ENCODE measurements around the gene COL6A3. TPM values are rescaled to one million over a fixed set of nuclear protein-coding genes. Genes with fewer than 3 reads are reported as not detected.
A peak's percentile ranks its signal among the peaks of the same experiment; 100 is the strongest.
"Not testable (repeated sequence)": the region's sequence is repeated elsewhere in the genome, so short reads cannot be mapped to it uniquely, and the experiment has no call there.

The COL6A3 gene
- total RNA-seq, 1 donor from 2014 or later, result 89.5 TPM

DNA sequence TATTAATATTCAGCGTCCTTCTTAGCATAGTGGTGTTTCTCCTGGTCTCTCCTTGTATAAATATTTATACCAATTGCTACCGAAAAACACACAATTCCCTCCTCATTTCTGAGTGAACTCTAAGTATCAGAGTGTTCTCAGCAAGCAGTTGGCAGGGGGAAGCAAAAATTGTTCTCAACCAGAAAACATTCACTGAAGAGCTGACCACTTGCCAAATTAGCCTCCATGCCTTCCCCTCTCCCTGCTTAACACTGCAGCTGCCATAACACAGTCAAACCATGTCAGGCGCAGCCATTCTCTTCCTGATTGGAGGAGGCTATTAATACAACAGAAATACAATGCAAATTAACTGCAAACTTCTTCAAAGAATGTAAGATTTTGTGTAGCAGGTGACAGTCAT lies 105.0 kb downstream of the COL6A3 start:
- DNase-seq (ENCODE audit: low spot score), result no peak
- intact Hi-C loops (cut with DNase I), result no loop called here

- DNase-seq (ENCODE audit: low spot score), result no peak
- intact Hi-C loops (cut with DNase I), result no loop called here
These were observed 106.5 kb downstream of the COL6A3 start for GRCh38 chr2:237307474-237307873.

- intact Hi-C loops (cut with DNase I), result no loop called here
- DNase-seq (ENCODE audit: low spot score), result no peak
These were observed 107.2 kb downstream of the COL6A3 start for GRCh38 chr2:237306787-237307170.

DNA sequence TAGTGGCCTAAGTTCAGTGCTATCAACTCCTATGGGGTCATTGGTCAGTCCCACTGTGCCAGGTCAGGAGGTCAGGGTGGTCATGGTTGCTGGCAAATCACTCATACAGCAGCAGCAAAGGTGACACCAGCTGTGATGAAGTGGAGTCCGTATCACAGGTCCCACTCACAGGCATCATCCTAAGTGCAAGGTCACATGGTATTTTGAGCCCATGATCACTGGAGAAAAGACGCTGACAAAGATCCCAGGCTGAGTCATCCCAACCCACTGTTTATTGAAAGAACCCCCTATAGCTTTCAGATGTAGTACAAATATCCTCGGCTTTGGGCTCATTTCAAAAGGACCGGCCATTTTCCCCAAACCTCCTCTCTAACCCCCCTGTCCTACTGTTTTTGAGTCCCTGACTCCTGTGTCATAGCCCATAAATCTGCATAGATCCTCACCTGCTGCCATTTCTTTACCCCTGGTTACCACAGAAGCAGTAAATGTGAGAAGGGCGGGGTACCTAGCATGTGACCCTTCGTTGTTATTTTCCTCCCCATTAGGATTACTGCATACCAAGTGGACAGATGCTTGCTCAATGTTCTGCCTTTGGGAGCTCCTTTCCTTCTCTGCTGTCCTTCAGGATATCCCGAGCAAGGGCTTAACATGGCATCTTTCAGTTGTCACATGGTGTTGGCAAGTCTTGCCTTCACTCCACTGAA lies 107.7 kb downstream of the COL6A3 start:
- intact Hi-C loops (cut with DNase I), result no loop called here
- DNase-seq (ENCODE audit: low spot score), result no peak

- intact Hi-C loops (cut with DNase I), result no loop called here
These were observed 108.4 kb downstream of the COL6A3 start for GRCh38 chr2:237305579-237305978.

DNA sequence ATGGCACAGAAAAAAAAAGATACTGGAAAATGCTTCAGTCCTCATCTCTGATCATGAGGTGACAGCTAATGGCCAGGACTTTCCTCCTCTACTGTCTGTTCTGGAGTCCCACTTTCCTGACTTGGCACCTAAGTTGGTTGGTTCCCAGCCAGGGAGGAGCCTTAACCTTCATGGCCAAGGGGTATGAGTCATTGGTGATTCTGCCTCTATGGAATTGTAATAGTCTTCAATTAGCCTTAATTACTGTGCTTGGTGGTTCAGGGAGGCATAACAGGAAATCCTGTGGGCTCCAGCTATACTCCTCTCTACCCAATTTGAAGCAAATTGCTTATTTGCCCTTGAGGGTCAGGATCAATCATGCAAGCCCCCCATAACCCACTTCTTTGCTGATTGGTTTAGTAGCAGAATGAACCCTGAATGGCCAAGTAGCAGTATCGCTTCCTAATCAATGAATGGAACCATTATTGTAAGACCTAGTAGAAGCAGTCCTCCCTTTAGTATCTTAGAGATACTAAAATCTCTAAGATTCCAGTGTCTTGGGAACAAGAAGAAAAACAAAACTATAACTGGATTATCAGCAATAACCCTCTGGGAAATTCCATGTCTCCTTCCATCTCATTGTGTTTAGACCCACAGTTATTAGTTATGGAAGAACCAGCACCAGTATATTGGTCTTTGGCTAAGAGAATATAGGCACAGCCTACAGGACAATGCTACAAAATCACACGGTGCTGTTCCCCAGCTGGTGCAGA lies 109.0 kb downstream of the COL6A3 start:
- intact Hi-C loops (cut with DNase I), result no loop called here
- DNase-seq (ENCODE audit: low spot score), result no peak

More at GRCh38 chr2:237305579-237305978, 108.4 kb downstream of the COL6A3 start:
- DNase-seq (ENCODE audit: low spot score), result no peak

DNA sequence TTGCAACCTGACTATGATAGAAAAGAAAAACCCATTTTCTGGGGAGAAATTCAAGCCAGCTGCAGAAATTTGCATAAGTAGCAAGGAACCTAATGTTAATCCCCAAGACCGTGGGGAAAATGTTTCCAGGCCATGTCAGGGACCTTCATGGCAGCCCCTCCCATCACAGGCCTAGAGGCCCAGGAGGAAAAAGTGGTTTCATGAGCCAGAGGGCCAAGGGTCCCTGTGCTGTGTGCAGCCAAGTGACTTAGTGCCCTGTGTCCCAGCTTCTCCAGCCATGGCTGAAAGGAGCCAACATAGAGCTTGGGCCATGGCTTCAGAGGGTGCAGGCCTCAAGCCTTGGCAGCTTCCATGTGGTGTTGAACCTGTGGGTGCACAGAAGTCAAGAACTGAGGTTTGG lies 110.7 kb downstream of the COL6A3 start:
- DNase-seq (ENCODE audit: low spot score); intact Hi-C loops (cut with DNase I): not testable (repeated sequence)

DNA sequence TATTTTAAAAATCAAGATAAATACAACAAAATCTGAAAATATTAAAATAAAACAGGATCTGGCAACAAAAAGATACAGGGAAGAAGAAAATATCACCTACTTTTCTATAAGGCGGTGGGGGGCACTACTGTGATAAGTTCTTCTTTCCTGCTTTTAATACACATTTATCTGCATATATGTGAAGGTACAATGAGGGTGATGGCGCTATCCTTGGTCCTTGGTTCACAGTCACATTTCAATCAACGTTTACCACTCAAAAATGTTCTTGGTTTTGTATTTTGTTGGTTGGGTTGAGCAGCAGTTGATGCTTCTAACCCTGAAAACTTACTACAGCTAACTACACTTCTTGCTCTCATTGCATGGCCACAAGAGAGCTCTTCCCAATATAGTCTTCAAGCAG lies 112.4 kb downstream of the COL6A3 start:
- DNase-seq (ENCODE audit: low spot score), result no peak
- intact Hi-C loops (cut with DNase I), result no loop called here

DNA sequence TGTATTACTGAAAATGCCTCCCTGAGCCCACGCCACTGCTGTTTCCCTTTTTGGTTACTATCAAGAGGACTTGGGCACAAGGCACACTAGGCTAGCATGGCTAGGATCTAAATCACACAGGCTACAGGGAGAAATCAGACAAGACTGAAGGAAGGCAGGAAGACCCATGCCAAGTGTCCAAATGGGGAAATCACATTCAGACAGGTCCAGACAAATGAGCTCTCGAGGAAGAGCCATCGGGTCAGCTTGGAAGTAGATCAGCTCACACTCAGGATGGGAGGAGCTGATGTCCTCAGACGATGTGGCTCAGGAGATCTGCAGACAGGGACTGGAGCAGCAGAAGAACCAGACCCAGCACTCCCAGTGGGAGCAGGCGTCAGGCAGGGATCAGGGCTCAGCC lies 113.2 kb downstream of the COL6A3 start:
- intact Hi-C loops (cut with DNase I), result no loop called here
- no peak for DNase-seq (ENCODE audit: low spot score)

DNA sequence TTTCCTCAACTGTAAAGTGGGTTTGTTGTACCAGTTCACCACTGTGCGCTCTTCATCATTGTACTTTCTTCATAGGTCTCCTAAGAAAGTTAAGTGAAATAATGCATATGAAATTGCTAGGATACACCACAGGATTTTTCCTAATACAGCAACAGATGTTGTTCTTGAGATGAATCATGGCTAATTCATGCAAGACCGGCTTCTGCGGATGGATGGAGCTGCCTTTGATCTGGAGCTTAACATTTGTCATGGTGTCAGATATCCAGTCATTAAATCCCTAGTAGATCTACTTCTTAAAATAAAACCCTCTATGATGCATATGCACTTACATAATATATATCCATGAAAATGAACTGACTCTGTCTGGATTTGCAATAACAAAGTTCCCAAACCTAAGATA lies 114.1 kb downstream of the COL6A3 start:
- DNase-seq (ENCODE audit: low spot score), result no peak
- intact Hi-C loops (cut with DNase I), result no loop called here

GRCh38 chr2:237298151-237299118 lies 115.5 kb downstream of the COL6A3 start:
- DNase-seq (ENCODE audit: low spot score), result no peak
- intact Hi-C loops (cut with DNase I), result no loop called here

DNA sequence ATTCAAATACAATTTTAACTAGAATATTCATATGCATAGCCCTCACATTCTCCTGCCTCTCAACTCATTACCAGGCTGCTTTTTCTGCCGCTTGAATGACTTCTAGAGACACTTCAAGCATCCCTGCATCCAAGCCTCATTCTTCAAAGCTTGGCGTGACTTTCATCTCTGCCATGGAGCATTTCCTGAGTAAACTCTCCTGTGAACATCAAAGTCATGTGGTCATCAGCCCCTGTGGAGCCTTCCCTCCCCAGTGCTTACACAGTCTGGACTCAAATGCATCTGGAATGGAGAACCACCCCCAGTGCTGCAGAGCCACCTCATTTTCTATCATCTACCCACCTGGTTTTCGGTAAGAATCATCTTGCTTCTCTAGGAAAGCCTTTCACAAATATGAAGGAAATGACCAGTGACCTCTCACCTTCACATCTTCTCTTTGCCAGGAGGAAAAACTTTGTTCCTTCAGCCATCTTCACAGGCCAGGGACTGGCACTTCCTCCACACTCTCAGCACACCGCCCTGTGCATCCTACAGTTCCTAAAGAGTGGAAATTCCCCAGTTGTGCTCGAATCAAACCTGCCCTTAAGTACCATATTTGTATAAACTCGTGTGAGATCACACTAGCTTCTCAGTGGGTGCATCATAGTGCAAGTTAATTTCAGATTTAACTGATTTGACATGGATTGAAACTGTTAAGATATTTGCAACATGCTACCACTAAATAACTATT lies 116.4 kb downstream of the COL6A3 start:
- no peak for DNase-seq (ENCODE audit: low spot score)
- intact Hi-C loops (cut with DNase I), result no loop called here

GRCh38 chr2:237296756-237297155 lies 117.2 kb downstream of the COL6A3 start:
- intact Hi-C loops (cut with DNase I), result no loop called here
- no peak for DNase-seq (ENCODE audit: low spot score)

GRCh38 chr2:237295889-237296480 lies 118.0 kb downstream of the COL6A3 start:
- intact Hi-C loops (cut with DNase I), result no loop called here
- DNase-seq (ENCODE audit: low spot score), result no peak

DNA sequence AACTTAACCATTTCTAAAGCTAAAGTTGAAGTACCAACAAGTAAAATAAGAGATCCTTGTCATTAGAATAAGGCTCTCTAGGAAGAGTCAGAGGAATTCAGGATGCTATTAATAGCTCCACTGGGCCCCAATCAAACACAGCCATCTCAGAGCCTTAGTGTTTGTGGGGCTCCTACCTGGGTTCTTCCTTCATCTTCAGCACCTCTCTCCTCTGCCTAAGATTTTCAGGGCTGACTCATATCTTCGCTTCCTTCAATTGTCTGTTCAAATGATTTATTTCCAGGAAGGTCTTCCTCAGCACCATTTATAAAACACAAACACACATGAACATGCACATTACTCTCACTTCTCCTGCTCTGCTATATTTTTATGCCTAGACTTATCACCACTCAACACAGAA lies 119.5 kb downstream of the COL6A3 start:
- intact Hi-C loops (cut with DNase I), result no loop called here
- DNase-seq (ENCODE audit: low spot score), result no peak

DNA sequence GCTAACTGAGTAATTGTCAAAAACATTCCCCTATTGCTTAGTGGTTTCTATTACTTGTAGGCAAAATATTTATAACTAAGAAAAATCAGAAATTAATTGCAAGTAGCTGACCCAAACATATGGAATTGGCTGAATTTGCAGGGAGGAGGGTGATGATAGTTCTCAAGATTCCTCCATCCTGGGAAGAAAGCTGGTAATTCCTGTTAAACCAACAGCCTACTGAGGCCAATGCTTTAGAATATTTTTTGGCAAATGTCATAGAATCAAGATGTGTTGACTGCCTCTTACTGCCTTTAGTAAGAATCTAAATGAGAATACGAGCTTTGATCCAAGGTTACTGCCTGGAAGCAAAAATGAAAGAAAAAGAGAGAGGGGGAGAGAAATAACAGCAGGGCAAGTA lies 120.0 kb downstream of the COL6A3 start:
- DNase-seq (ENCODE audit: low spot score), result no peak
- intact Hi-C loops (cut with DNase I), result no loop called here

DNA sequence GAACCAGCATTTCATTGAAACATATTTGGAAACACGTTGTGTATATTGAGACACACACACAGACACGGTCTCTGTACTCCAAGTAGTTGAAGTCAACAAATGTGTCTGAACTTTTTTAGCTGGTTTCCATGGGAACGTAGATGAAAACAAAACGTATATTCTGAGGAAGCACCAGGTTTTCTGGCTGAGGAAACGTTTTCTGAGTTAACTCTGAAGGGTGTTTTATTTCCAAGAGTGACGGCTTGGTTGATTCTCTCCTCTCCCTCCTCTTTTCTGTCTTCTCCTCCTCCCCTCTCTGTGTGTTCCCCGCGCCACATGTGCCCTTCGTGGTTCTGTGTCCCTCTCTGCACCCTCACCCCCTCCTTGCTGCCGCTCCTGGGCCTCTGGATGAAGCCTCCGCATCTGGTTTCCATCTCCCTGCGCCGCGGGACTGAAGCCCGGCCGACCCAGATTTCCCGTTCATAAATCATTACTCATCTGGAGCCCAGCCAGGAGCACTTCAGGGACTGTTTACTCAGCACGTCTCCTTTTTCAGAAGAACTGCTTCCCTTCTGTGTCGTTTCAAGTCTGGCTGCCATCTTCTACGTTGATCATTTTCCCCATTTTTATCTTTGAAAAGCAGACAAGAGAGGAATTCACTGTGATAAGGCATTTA lies 122.7 kb downstream of the COL6A3 start:
- peak; percentile 95 for DNase-seq (ENCODE audit: low spot score)
- intact Hi-C loops (cut with DNase I), result loop anchor here (1.0 kb wide), 2 partner anchors 24 to 84 kb away; no protein-coding TSS in a partner anchor

DNA sequence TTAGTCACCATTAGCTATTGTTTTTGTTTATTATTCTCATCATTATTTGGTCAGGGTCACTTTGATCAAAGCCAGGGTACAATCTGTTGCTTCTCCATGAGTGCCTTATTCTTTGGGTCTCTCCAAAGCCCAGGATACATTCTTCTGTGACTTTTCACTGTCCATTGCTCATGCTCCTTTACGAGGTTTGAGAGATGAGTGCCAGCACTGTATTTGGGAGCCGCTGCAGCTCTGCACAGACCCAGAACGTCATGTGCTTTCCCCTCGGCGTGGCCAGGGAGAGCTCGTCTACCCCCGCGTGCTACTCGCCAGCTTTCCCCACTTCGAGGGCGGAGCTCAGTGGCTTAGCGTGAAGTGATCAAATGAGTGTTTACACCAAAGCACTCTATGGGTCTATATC lies 123.7 kb downstream of the COL6A3 start:
- intact Hi-C loops (cut with DNase I), result no loop called here
- peak; percentile 91 for DNase-seq (ENCODE audit: low spot score)

DNA sequence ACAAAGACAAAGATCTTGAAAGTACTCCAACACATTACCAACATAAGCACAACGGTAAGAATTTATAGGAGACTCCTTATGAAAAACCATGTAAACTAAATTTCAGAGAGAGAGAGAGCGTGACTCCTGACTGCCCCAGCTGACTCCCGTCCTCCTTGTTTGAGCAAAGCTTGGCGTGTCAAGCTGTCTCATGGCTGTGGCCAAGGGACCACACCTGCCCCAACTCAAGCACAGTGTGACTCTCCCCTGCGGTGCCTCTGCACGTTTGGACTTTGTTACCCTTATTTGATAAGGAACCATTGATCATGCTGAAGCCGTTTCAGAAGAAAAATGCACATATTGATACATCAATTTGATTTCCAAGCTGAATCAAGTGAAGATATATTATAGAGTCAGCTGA lies 124.8 kb downstream of the COL6A3 start:
- intact Hi-C loops (cut with DNase I), result no loop called here
- DNase-seq (ENCODE audit: low spot score), result no peak

All from cardiac septum (tissue), 1 donor.